Right atrium auricular region (tissue), 2 donors: ENCODE measurements around the gene DNM1L. TPM values are rescaled to one million over a fixed set of nuclear protein-coding genes. Genes with fewer than 3 reads are reported as not detected.

Experiments used
- DNase-seq: peaks from one replicate; pipeline ENCODE4 v3.0.0-alpha.2; 2019; ENCODE audit warnings: low spot score
- H3K27ac ChIP-seq, 2 donors: fragments of 200-600 bp; sonication (generic); 1 replicate in 1 of 2; 2 replicates in 1 of 2; pipeline ENCODE4 v1.5.1; 2016 to 2019
- H3K27me3 ChIP-seq, 2 donors: fragments of 200-600 bp; sonication (generic); one replicate each; pipeline versions ENCODE4 v1.5.1 to v1.6.0; 2017 to 2019
- H3K36me3 ChIP-seq: fragments of 200-600 bp; sonication (generic); one replicate; pipeline ENCODE4 v1.5.1; 2016
- H3K4me1 ChIP-seq, 2 donors: fragments of 200-600 bp; sonication (generic); one replicate each; pipeline versions ENCODE4 v1.5.1 to v1.6.0; 2017 to 2019
- H3K4me3 ChIP-seq, 2 donors: fragments of 200-600 bp; sonication (generic); 1 replicate in 1 of 2; 2 replicates in 1 of 2; pipeline ENCODE4 v1.5.1; 2017 to 2019; ENCODE audit warnings: mild to moderate bottlenecking in 1 of 2, moderate library complexity in 1 of 2
- H3K9me3 ChIP-seq, 2 donors: fragments of 200-600 bp; sonication (generic); one replicate each; pipeline ENCODE4 v1.5.1; 2019
- CTCF ChIP-seq, 2 donors: fragments of 200-600 bp; sonication (generic); IDR thresholded peaks; one replicate each; pipeline ENCODE4 v1.5.1; 2019; ENCODE audit warnings: antibody characterized with exemption in 2 of 2
- total RNA-seq, 2 donors: library from RNA; depleted of rRNA; stranded (reverse); fragments of >200 nt; gene quantifications; one replicate each; pipeline ENCODE4 v1.1.0, GENCODE V29; 2016

Gene DNM1L
- total RNA-seq, 2 donors from 2014 or later: 33.6 to 51.1 TPM

- Histone ChIP-seq H3K27ac (no peak overlapping the region), H3K4me1 (no peaks in the 10 kb centered on the region), H3K27me3 (no peaks in the 10 kb centered on the region), H3K36me3 (no peaks in the 10 kb centered on the region), H3K4me3 (no peak overlapping the region), H3K9me3 (no peaks in the 10 kb centered on the region)
- DNase-seq: no peak
- no peak for TF ChIP-seq CTCF (IDR thresholded peaks at IDR 0.05)
Measured at GRCh38 chr12:32669584-32669983, 9.5 kb upstream of the DNM1L start.

- DNase-seq: no peak
- H3K4me3 ChIP-seq: no peak overlapping the region
Measured at GRCh38 chr12:32671930-32672780, 6.9 kb upstream of the DNM1L start.

GRCh38 chr12:32679920-32680237 lies 778 bp downstream of the DNM1L start:
- no peak for TF ChIP-seq CTCF (IDR thresholded peaks at IDR 0.05)
- Histone ChIP-seq H3K27me3 (no peaks in the 10 kb centered on the region), H3K4me1 (peaks cover 0 to 13% of the 10 kb centered on the region in 2 donors)

More at GRCh38 chr12:32671930-32672780, 6.9 kb upstream of the DNM1L start:
- H3K36me3 ChIP-seq: no peaks in the 10 kb centered on the region
- H3K4me1 ChIP-seq: no peaks in the 10 kb centered on the region
- no peak overlapping the region for H3K27ac ChIP-seq
- no peaks in the 10 kb centered on the region for H3K27me3 ChIP-seq
- H3K9me3 ChIP-seq: no peaks in the 10 kb centered on the region
- TF ChIP-seq CTCF (IDR thresholded peaks at IDR 0.05): peak; percentile 21 to 69

GRCh38 chr12:32680787-32681186 lies 1.7 kb downstream of the DNM1L start:
- Histone ChIP-seq H3K4me3 (peak overlapping the region in 1 of 2 donors; percentile 99), H3K27ac (peak overlapping the region; percentile 94 to 98)
- no peak for TF ChIP-seq CTCF (IDR thresholded peaks at IDR 0.05)

More at GRCh38 chr12:32679920-32680237, 778 bp downstream of the DNM1L start:
- no peaks in the 10 kb centered on the region for H3K36me3 ChIP-seq
- no peaks in the 10 kb centered on the region for H3K9me3 ChIP-seq
- DNase-seq: no peak
- peak overlapping the region; percentile 94 to 98 for H3K27ac ChIP-seq
- peak overlapping the region; percentile 91 to 99 for H3K4me3 ChIP-seq

GRCh38 chr12:32681272-32681671 lies 2.2 kb downstream of the DNM1L start:
- no peaks in the 10 kb centered on the region for H3K9me3 ChIP-seq
- H3K27ac ChIP-seq: no peak overlapping the region
- H3K4me3 ChIP-seq: no peak overlapping the region
- no peak for TF ChIP-seq CTCF (IDR thresholded peaks at IDR 0.05)
- H3K27me3 ChIP-seq: no peaks in the 10 kb centered on the region
- no peaks in the 10 kb centered on the region for H3K36me3 ChIP-seq
- DNase-seq: no peak
- peaks cover 0 to 13% of the 10 kb centered on the region in 2 donors for H3K4me1 ChIP-seq

More at GRCh38 chr12:32680787-32681186, 1.7 kb downstream of the DNM1L start:
- H3K27me3 ChIP-seq: no peaks in the 10 kb centered on the region
- H3K36me3 ChIP-seq: no peaks in the 10 kb centered on the region
- no peak for DNase-seq
- H3K9me3 ChIP-seq: no peaks in the 10 kb centered on the region
- peaks cover 0 to 13% of the 10 kb centered on the region in 2 donors for H3K4me1 ChIP-seq
